C4-2B (cell line): ENCODE data around the gene STAG1.

Experiments used
- CTCF ChIP-seq: fragments of 450-650 bp; conservative IDR thresholded peaks from 2 replicates; pipeline ENCODE4 v1.5.1; 2017; ENCODE audit warnings: mild to moderate bottlenecking
- ZFX ChIP-seq: fragments of 450-650 bp; IDR thresholded peaks from 2 replicates; pipeline ENCODE4 v1.6.1; 2017

- TF ChIP-seq CTCF (no peak), ZFX (no peak)
Measured at GRCh38 chr3:136634821-136635220, 117.4 kb downstream of the STAG1 start.
